A549 treated with DMSO at 1 μM for 4 hours (cell line): ENCODE measurements around the gene CCDC116. TPM values are rescaled to one million over a fixed set of nuclear protein-coding genes. Genes with fewer than 3 reads are reported as not detected.

Experiments used
- total RNA-seq: library from RNA; stranded (reverse); fragments of 200-300 nt; extraction: Qiagen RNA extraction; gene quantifications from 5 replicates; pipeline ENCODE4 v1.2.3, GENCODE V29; 2022; ENCODE audit warnings: low read depth

The CCDC116 gene, protein sequence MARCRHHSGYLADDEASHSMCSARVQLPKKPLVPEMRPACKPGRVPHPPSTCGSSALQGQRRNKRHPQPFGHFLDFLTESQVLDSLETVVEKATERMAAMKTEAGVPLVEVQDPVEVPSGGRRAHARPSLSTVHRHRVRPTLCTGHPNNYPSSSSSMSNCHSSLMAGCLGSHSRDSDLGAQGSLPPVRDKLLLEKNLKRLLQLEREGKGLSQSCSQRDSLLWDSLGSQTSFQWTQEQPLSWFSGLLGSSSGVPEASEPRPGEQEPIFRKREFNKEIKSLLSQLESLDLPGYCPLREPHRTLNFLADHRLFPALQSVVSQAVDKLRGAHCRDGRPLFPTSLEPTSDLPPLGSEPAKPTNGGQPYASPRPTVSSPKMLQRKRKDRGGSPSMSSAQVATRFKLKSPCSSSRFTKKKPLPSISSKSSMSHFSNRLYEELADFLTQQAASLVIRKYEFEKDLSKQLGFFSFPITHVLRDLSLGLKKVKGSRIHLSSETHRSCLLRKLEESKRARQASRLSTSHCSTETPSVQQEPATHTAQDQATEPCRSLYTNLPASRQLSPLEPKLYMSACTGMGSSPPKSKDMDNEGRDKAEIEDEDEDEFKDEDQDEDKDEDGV
- 0.05 to 0.06 TPM (median 0.05 TPM) in 3 of 5 replicates, not detected in the others for total RNA-seq

DNA sequence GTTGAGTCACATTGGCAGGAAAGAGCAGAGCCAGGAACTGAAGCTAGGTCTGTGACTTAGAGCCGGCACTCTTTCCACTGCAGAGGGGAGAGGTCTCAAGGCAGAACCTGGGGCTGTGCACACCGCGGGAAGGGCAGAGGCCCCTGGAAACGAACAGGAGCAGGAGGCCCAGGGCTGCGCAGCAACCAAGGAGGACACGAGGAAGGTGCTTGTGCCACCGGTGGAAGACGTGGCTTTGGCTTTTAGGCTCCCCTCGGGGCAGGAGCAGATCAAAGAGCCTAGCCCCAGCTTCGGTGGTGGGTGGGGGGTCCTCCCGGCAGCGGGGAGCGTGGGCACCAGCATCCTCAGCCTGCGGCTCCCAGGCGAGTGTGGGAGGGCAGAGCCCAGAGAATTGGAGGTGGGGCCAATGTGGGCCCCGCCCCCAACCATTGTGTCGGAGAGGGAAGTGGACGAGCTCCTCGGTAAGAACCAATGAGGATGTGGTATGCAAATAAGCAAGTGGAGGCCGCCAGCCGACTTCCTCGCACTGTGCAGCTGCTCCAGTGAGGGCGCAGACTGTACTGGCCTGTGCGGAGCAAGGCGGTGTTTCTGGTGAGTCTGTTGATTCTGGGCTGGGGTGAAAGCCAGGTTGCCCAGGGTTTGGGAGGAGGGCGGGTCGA, at the start of gene CCDC116:
CCDC116 (plus strand) TSS at position 524 of the 659 bp plus-strand sequence. CDS start 422 bp downstream, outside the sequence.

DNA sequence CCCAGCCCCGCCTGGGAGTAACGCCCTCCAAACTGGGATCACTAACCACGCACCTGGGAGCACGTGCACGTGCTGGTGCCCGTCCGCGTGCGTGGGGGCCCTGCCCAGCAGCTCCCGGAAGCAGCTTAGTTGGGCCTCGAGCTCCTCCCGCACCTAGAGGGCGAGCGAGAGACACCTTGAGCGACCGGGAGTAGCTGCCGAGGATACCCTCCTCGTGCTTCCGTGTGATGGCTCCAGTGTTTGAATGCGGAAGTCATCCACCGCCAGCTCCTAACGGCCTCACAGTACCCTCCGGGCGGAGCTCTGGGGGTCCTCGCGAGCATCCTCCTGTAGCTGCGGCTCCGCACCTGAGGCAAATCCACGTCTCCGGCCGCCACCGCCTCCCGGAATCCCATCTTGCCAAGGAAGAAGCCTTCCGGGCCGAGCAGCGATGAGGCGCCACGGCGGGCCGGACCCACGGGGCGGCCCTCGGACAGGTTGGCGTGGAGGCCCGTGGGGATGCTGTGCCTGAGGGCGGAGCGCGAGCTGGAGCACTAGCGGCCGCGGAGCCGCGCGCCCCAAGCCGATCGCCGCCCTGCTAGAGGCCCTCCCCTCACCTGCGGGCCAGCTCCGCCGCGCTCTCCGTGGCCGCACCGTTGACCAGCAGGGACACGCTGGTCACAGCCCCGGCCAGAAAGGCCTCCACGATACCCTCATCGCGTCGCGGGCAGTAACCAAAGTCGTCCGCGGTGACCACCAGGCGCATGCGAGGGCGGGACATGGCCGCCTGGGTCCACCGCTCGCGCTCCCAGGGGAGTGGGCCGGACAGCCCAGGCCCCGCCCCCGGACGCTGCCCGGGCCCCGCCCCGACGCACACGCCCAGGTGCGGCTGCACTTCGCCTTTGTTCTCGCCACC, 3.1 kb upstream of the CCDC116 start, which contains the start of gene YDJC:
YDJC (minus strand) TSS at position 768 of the 895 bp plus-strand sequence; CDS start at position 760, 8 bp downstream.

DNA sequence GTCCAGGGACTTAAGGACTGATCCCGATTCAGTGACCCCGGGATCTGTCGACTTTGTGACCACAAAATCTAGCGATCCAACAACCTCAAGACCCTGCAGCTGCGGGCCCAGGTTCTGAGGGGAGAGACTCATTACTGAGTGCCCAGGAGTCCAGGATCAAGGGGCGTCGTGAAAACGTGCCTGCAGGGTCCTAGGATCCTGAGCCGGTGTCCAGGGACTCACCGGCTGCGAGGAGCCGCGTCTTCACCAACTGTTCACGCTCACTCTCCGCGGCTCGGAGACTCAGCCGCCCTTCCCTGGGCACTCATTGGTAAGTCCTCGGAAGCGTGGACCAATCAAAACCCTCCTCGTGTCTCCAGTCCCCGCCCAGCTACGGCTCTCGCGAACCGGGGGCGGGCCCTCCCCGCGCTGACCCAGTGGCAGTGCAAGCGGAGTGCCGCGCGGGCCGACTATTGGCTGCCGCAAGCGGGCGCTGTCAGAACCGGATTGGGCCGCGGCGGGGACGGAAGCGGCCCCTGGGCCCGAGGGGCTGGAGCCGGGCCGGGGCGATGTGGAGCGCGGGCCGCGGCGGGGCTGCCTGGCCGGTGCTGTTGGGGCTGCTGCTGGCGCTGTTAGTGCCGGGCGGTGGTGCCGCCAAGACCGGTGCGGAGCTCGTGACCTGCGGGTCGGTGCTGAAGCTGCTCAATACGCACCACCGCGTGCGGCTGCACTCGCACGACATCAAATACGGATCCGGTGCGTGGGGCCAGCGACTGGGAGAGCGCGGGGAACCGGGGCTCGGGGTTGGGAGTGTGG, 9.4 kb downstream of the CCDC116 start, which contains the start of gene SDF2L1:
SDF2L1 (plus strand) TSS at position 514 of the 795 bp plus-strand sequence; CDS start at position 549, 35 bp downstream.

Other genes starting within 250 kb of the CCDC116 start
- 0.31 to 0.69 TPM (median 0.50 TPM) in 5 replicates for gene RIMBP3B, start 249.0 kb upstream of the CCDC116 start, total RNA-seq
- gene HIC2, start 215.4 kb upstream of the CCDC116 start, total RNA-seq: 2.8 to 3.1 TPM (median 2.9 TPM) in 5 replicates
- gene TMEM191C, start 165.4 kb upstream of the CCDC116 start, total RNA-seq: 0.79 to 1.3 TPM (median 1.0 TPM) in 5 replicates
- gene RIMBP3C, start 81.3 kb upstream of the CCDC116 start, total RNA-seq: 0.13 to 0.39 TPM (median 0.23 TPM) in 5 replicates
- gene UBE2L3, start 65.0 kb upstream of the CCDC116 start, total RNA-seq: 64.9 to 69.2 TPM (median 65.6 TPM) in 5 replicates
- 33.6 to 58.3 TPM (median 53.6 TPM) in 5 replicates for gene YDJC, start 2.7 kb upstream of the CCDC116 start, total RNA-seq
- gene SDF2L1, start 9.5 kb downstream of the CCDC116 start, total RNA-seq: 38.0 to 62.9 TPM (median 50.4 TPM) in 5 replicates
- gene PPIL2, start 33.3 kb downstream of the CCDC116 start, total RNA-seq: 18.9 to 25.2 TPM (median 20.8 TPM) in 5 replicates
- 0.08 to 0.63 TPM (median 0.31 TPM) in 5 replicates for gene YPEL1, start 103.0 kb downstream of the CCDC116 start, total RNA-seq
- gene MAPK1, start 234.9 kb downstream of the CCDC116 start, total RNA-seq: 44.9 to 76.4 TPM (median 70.0 TPM) in 5 replicates